Astrocyte of the spinal cord (primary cell): ENCODE measurements around the gene KIF3B.
"Not testable (repeated sequence)": the region's sequence is repeated elsewhere in the genome, so short reads cannot be mapped to it uniquely, and the experiment has no call there.

Source experiments
- DNase-seq: peaks from one replicate; pipeline ENCODE4 v3.0.0; 2011; ENCODE audit warnings: low read depth, low spot score
- H3K4me3 ChIP-seq: 2 replicates; pipeline ENCODE4 v1.5.1; 2011; ENCODE audit warnings: low read depth, mild to moderate bottlenecking, low read length, moderate library complexity
- CTCF ChIP-seq: IDR thresholded peaks from 2 replicates; pipeline ENCODE4 v1.5.1; 2012; ENCODE audit warnings: low read depth, mild to moderate bottlenecking, low read length, inconsistent platforms
- in situ Hi-C: cut with HindIII; loops from 2 replicates; pipeline ENCODE4 v1.10.0; 2017; ENCODE audit warnings: low sequenced_read_pairs

Gene KIF3B

GRCh38 chr20:32271620-32272019 lies 5.8 kb upstream of the KIF3B start:
- TF ChIP-seq CTCF, result no peak
- H3K4me3 ChIP-seq, result no peak overlapping the region
- in situ Hi-C loops, result no loop called here
- no peak for DNase-seq

- H3K4me3 ChIP-seq, result no peak overlapping the region
- DNase-seq, result no peak
- in situ Hi-C loops, result no loop called here
- TF ChIP-seq CTCF, result no peak
Observed at GRCh38 chr20:32274359-32274758, 3.1 kb upstream of the KIF3B start.

- H3K4me3 ChIP-seq, DNase-seq, in situ Hi-C loops: not testable (repeated sequence)
Observed at GRCh38 chr20:32275163-32275562, 2.3 kb upstream of the KIF3B start.

GRCh38 chr20:32278199-32278643 lies 770 bp downstream of the KIF3B start:
- no peak for DNase-seq
- TF ChIP-seq CTCF, result no peak
- H3K4me3 ChIP-seq, result peak overlapping the region; percentile 91
- in situ Hi-C loops, result no loop called here

- DNase-seq, result no peak
- in situ Hi-C loops, result no loop called here
- no peak overlapping the region for H3K4me3 ChIP-seq
- no peak for TF ChIP-seq CTCF
Observed at GRCh38 chr20:32281711-32282110, 4.3 kb downstream of the KIF3B start.

GRCh38 chr20:32282461-32282860 lies 5.0 kb downstream of the KIF3B start:
- TF ChIP-seq CTCF, result no peak
- in situ Hi-C loops, result no loop called here
- no peak for DNase-seq

GRCh38 chr20:32285082-32285620 lies 7.7 kb downstream of the KIF3B start:
- in situ Hi-C loops, result no loop called here
- no peak for DNase-seq
- H3K4me3 ChIP-seq, result no peak overlapping the region
- TF ChIP-seq CTCF, result no peak

More at GRCh38 chr20:32282461-32282860, 5.0 kb downstream of the KIF3B start:
- H3K4me3 ChIP-seq, result no peak overlapping the region
